GM18868 (cell line): ENCODE results near the gene SLC24A3.

ENCODE experiments used
- ATAC-seq: cut with Tn5 transposase; IDR thresholded peaks from one replicate; pipeline ENCODE4 v1.9.1; 2021; ENCODE audit warnings: mild to moderate bottlenecking, moderate library complexity; ENCODE audit not compliant: unreplicated experiment

SLC24A3 gene

DNA sequence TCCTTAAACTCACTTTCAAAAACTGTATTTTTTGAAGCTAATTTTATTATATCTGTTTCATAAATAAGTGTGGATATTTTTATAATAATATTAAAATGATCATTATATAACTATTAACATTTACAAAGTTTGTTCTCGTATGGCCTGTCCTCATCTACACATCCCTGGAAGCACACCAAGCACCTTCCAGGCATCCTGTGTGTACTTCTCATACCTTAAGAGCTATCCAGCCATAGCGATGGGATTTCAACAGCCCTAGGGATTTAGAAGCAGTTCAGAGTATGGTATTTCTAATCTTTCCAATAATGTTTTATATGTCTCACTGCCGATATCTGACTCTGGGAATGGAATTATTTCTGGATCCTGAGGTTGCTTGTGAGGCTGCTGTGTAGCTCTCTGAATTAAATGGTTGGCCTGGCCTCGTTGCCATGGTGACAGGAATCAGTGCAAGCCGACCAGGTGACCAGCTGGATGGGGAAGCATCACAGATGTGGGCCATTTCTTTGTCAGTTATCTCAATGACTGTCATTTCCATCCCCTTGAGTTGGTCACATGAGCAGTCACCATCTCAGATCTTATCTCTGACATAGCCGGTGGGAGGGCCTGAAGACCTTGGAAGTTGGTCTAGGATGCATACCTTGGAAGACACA lies 280.4 kb downstream of the SLC24A3 start:
- ATAC-seq = no peak

DNA sequence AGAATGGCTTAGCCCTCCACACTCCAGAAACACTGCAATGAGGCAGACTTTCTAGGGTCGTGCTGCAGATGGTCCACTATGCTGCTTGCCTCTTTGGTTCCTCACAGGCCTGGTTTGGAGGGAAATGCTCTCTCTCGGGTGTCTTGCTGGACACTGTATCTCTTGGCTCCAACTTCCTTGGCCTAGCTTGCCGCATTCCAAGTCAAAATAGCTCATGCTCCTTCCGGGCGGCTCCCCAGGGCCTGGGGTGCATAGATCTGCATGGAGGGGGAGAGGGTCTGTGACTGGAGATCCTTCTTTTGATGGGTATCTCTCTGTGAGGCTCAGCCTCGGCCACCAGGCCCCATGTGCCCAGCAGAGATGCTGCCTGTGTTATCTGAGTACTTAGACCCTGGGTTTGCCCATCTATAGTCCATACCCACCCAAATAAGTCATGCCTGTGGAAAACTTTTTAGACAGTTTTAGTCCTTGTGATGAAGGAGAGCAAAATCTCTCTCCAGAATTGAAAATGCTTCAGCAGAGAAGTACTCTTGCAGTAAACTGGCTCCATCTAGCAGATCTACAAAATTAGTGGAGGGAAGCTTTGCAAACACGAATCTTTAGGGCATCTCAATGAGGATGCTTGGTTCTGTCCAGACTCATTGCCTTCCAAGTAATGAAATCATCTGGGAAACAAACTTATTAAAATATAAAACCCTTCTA lies 281.5 kb downstream of the SLC24A3 start:
- ATAC-seq = no peak

DNA sequence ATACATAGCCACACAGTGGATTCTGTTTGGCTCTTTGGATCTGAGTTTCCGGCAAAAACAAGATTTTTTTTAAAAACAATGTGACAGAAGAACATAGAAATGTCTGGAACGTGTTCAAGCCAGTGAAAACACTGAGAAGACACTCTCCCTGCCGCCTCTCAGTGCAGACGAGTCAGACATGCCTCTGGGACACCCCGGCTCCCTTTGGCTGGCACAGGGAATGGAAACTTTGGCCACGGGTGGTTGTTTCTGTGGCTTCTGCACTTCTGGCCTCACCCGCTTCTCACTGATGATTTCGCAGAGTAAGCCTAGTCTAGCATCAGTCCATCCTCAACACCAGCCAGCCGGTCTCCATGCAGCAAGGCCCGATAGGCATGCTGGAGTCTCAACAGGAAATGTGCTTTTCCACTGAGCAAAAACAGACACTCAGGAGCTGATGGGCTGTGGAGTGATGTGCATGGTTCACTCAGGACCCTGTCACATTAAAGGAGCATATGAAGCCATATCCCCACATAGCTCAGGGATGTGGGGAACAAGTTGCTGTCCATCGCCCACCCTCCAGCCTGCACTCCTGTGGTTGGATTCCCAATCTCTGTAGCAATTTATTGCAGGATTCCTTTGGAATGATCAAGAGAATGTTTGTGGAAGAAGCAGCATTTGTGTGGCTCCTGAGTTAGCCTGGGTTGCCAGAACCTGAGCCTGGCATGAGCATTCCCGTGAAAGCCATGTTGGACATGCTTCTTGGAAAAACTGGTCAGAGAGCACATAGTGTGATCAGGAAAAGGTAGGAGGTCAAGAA lies 283.7 kb downstream of the SLC24A3 start:
- no peak for ATAC-seq

DNA sequence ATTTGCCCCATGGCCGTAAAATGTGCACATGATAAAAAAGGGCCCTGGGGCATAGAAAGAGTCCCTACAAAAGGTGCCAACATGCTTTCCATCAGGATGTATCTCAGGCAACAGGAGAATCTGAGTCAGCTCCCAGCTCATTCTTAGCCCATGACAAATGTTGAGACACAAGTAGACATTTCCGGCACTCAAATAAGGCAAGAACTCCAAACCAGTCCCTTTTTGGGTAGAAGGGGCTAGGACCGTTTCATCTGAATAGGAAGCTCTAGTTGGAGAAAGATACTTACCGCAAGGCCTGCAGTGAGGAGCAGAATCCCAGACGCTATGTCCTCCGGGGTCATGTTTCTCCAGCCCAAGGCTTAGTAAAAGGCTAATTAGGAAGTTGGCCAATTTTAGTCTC lies 284.6 kb downstream of the SLC24A3 start:
- ATAC-seq = no peak

DNA sequence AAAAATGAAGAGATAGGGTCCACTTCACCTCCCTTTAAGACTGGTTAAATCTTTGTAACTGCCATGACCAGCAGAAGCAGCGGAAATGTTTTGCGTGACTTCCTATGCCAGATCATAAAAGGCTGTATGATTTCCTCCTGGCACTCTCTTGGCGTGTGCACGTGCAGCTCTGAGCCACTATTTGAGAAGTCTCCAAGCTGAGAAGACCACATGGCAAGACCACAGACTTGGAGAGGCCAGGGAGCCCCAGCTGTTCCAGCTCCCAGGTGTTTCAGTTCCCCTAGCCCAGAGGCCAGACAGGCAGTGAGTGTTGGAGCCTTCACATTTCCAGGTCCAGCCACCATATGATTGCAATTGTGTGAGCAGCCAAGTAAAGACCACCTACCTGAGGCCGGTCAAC lies 286.3 kb downstream of the SLC24A3 start:
- no peak for ATAC-seq

DNA sequence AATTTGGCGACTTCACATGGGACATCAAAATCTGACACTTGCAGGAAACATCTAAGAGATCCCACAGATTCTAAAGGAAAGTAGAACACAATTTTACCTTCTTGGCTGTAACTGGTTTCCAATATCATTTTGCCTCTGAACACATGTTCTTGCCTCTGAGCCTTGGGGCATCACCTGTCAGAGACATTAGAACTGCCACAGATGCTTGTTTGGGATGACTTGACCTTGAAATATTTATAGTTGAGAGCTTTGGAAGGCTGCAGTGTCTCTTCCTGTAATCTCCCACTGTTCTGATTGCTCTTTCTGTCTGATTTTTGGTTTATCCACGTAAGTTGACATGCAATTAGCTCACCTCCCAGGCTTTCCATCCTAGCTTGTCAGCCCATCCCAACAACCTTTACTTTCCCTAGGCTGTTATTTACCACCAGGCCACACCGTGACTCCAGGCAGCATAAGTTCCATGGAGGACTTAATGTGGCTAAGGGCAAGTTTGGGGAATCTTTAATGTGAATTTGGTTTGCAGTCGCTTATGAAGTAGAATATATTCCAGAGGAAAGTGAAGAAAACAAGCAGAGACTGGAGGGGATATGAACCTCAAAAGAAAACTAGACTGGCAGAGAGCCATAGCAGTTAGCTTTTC lies 289.2 kb downstream of the SLC24A3 start:
- no peak for ATAC-seq

DNA sequence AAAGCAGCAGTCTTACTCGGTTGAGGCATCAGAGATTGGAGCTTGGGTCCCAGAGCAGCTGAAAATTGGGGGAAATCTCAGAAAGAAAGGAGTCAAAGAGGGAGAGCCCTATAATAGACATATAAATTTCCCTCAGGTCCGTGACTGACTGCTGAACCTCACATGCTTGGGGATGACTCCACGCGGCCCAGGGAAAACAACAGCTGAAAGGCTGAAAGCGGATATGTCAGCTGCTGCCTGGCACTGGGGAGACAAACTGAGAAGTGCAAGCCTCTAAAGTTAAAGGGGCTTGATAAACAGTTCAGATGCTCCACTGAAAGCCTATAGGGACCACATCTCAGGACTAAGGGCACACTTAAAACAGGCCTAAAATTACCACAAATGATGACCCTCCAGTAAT lies 289.7 kb downstream of the SLC24A3 start:
- no peak for ATAC-seq

DNA sequence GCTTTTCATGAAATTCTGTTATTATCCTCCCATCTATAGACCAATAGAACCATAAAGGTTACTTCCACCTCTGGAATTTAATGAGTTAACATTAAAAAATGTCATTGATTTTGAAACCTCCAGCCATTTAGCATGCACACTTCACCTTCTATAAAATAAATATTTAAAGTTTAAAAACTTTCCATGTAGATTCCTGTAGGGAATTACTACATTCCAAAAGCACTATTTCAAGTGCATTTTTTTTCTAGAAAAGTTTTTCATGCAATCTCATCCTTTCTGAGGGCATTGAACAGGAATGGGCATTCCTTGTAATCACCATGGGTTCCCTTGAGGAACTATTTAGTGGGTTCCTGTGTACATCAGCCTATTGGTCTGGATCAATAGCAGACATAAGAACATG lies 291.8 kb downstream of the SLC24A3 start:
- no peak for ATAC-seq

DNA sequence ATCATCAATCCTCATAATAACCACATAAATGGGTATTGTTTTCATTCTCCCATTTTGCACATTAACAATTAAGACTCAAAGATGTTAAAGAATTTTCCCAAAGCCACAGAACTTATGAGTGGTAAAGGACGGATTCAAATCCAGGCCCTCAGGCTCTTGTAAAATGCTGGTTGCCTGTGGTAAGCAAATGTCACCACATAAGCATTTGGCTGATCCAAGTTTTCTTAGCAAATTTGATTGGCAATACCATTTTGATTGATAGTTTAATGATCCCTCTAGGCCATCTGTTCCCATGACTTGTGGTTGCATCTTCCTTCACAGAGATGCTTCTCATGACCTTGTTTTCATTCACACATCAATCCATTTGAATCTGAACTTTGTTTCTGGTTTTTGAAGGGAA lies 293.6 kb downstream of the SLC24A3 start:
- ATAC-seq = no peak

DNA sequence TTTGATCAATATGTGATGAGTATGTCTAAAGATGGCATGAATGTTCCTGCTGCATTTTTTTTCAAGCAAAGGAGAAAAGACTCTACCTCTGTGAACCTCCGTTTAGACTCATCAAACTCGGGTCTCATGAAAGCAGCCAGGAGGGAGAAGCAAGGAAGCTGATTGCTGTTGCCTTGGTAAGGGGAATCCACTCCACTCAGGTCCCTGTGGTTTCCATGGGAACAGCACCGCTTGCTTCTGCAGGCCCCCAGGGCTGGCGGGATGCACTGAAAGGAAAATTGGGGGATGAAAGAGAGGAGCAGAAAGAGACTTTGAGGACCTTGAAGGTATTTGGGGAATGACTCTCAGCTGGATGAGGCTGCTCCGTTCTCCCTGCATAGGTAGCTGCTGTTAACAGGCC lies 296.0 kb downstream of the SLC24A3 start:
- no peak for ATAC-seq

DNA sequence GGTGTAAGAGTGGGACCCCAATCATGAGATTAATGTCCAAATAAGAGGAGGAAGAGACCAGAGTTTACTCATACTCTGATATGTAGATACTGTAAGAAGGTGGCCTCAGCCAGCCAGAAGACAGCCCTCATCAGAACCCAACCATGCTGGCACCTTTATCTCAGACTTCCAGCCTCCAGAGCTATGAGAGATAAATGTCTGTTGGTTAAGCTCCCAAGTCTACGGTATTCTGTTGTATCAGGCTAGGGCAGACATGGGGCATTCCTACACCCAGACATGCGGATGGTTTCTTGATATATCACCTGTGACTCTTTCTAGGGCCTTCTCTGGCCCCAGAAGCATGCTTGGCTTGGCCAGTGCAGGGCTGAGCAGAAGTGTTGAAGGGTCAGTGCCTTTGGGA lies 298.2 kb downstream of the SLC24A3 start:
- no peak for ATAC-seq

DNA sequence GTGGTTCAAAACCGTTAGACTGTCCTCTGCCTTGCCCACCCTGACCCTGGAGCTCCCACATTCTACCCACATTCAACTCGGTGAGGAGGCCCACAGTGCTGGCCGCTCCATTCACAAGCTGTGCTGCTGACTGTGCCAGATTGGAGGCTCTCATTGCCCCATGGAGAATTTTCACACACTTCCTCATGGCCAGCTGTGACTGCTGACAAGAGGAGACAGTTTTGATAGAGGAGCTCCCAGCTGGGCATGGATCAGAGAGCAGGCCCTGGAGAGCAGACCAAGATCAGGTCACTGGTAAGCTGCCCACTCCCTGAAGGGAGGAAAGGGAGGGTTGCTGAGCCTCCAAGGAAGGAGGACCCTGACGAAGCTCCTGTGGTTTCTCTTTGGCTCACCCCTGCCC lies 299.5 kb downstream of the SLC24A3 start:
- ATAC-seq = no peak

DNA sequence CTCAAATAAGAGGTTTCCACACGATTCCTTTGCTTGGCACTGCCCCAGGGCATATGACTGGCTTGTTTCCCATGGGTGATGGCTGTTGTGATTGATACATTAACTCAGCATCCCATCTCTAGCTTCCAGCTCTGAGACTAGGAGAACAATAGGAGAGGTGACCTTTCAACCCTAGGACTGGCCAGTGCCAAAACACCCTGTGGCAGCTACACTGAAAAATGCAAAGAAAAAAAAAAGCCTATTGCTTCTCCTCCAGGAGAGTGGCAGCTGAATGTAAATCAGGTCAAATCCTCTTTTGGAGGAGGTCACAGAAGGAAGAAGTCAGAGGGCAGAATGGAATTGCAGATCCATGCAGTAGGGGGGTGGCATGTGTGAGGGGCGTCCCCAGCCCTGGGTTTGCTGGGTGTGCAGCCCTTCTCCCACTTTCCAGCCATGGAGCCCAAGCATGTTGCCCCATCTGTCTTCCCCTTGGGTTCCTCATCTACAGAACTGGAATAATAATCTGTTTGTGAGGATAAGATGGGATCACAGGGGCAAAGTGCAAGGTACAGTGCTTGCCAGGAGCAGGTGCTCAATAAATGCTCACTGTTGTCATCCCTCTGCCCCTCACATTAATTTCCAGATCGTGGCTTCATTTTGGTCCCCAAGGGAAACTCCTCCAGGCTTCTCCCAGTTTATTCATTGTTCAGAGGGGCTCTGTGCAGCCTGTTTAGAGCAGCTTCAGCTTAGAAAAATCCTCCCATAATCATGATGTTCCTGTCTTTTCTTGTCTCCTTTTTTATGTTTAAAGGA lies 300.6 kb downstream of the SLC24A3 start:
- no peak for ATAC-seq

DNA sequence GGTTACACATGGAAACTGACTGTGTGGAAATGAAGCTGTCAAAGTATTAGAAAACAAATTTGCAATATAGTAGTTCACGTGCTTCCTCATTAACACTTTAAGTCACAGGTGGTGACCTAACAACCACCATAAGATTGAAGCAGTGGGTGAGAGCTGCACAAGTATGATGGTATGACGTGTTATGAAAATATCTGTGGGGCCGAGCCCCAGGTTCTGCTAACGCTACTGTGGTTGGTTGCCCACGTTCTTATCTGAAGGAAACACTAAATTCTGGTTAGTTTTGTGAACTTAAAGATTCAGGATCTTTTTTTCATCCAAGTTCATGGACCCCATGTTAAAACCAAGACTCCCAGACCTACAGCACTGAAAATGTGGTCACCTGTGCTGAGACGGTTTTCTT lies 302.6 kb downstream of the SLC24A3 start:
- no peak for ATAC-seq

DNA sequence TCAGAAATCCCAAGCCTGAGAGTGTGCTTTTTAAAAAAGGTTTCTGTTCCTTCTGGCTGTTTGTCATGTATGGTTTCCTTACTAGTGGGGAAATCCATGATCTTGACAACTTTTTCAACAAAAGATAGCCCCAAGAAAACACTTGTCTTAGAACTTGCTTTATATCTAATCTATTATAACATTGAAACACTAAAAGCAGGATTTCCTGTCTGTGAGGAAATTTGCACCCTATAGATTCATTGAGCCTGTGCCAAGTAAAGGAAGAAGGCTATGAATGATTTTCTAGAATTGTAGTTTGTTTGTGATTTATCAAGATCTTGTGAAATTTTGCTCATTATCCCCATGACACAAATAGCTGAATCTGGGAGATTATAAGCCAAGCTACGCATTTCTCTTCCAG lies 307.0 kb downstream of the SLC24A3 start:
- ATAC-seq = no peak

DNA sequence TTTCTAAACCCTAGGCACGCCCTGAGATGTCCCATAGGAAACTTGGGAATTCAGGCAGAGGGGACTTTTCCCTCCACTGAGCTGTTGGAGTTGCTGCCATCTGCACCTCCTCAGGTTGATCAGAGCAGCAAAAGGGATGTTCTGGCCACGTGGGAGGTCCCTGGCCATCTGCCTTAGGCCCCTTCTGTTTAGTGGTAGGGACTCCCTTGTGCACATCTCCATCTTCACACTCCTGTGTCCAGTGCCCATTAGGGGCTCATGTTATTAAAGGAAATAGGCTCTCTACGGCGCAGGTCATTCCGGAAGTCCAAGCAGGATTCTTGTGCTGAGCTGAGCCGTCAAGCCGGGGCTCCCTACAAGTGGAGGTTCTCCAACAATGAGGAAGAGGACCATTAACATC lies 307.8 kb downstream of the SLC24A3 start:
- ATAC-seq = no peak

DNA sequence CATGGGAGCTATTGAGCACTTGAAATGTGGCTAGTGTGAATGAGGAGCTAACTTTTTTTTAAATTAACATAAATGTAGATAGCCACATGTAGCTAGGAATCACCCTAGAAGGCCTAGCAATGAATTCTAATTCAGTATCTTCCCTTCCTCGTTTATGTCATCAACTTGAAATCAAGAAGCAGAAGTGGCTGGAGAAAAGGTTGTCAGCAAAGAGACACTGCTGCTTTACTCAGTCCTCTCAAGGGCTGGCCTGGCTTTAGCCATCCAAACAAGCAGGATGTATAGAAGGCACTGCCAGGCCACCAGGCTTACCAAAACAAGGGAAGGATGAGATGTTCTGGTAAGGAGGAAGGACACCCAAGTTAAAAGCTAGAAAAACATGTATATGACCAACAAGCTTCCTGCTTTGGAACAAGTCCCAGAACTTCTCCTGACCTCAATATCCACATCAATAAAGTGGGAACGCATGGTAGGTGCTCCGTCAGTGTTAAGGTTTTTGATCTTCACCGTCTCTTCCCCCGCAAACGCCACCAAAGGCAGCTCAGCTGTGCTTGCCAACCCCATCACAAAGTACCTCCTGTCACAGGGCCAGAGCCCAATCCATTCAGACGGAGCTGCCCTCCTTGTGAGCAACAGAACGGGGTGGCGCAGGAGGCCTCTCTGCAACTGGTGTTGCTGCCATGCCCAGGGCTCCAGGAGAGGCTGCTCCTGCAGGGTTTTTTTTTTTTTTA lies 309.8 kb downstream of the SLC24A3 start:
- ATAC-seq = no peak

DNA sequence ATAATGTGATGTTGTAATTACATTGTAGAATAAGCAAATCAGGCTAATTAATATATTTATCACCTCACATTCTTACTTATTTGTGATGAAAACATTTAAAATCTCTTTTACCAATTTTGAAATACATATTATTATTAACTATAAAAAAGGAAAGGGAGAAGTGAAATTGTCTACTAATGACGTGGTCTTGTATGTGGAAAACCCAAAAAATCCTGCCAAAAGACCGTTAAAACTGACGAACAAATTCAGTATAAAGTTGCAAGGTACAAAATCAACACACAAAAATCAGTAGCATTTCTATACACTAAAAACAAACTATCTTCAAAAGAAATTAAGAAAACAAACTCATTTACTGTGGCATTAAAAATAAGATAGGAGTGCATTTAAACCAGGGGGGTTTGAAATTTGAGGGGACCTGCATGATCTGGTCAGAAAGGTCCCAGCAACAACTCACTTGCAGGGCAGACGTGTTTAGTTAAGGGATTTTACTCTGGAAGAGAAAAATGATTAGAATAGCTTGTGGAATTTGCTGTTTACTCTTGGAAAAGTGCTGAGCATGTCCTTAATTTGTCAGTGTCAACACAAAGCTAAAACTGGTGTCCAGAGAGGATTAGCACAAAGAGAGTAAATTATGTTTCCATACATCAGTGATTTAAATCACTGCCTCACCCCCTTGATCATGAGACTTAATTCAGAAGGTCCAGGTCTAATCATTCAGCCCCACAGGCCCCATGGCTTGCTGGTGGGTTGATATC lies 310.6 kb downstream of the SLC24A3 start:
- ATAC-seq = no peak

DNA sequence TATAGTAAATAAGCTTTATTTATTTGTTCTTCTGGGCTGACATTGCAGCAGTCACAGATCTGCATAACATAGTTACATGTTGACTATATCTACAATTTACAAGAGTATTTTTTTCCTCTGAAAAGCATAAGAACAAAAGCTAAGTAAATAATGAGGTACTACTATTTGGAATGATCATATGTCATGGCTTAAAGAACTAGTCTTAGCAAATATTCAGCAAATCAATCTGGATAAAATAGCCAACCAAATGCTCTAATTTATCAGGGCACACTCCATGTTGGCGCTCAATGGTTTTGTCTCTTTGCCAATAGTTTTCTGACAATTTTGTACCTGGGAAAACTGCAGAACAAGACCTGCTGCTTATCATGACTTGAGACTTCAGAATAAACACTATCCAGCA lies 312.2 kb downstream of the SLC24A3 start:
- no peak for ATAC-seq
